GM19438 (cell line): ENCODE data around the gene EPB41L5.
"Not testable (repeated sequence)": the region's sequence is repeated elsewhere in the genome, so short reads cannot be mapped to it uniquely, and the experiment has no call there.

Source experiments
- ATAC-seq: cut with Tn5 transposase; IDR thresholded peaks from one replicate; pipeline ENCODE4 v1.9.1; 2021; ENCODE audit warnings: low read depth; ENCODE audit not compliant: unreplicated experiment

EPB41L5 gene

GRCh38 chr2:120029672-120030640 is 17.1 kb downstream of the EPB41L5 start:
- ATAC-seq: no peak

- no peak for ATAC-seq
Measured at GRCh38 chr2:120032297-120032696, 19.4 kb downstream of the EPB41L5 start.

GRCh38 chr2:120034027-120034426 is 21.1 kb downstream of the EPB41L5 start:
- no peak for ATAC-seq

GRCh38 chr2:120034621-120035020 is 21.7 kb downstream of the EPB41L5 start:
- no peak for ATAC-seq

- no peak for ATAC-seq
Measured at GRCh38 chr2:120036145-120036544, 23.3 kb downstream of the EPB41L5 start.

GRCh38 chr2:120037995-120038541 is 25.2 kb downstream of the EPB41L5 start:
- ATAC-seq: no peak

GRCh38 chr2:120042359-120042758 is 29.5 kb downstream of the EPB41L5 start:
- no peak for ATAC-seq

GRCh38 chr2:120044336-120044735 is 31.5 kb downstream of the EPB41L5 start:
- no peak for ATAC-seq

- not testable (repeated sequence) for ATAC-seq
Measured at GRCh38 chr2:120045775-120046174, 32.9 kb downstream of the EPB41L5 start.

- ATAC-seq: not testable (repeated sequence)
Measured at GRCh38 chr2:120046252-120046651, 33.4 kb downstream of the EPB41L5 start.

GRCh38 chr2:120052597-120052996 is 39.7 kb downstream of the EPB41L5 start:
- ATAC-seq: no peak

- no peak for ATAC-seq
Measured at GRCh38 chr2:120053891-120054290, 41.0 kb downstream of the EPB41L5 start.

- ATAC-seq: no peak
Measured at GRCh38 chr2:120059483-120059882, 46.6 kb downstream of the EPB41L5 start.

GRCh38 chr2:120060088-120060623 is 47.3 kb downstream of the EPB41L5 start:
- ATAC-seq: no peak

GRCh38 chr2:120064664-120065063 is 51.8 kb downstream of the EPB41L5 start:
- ATAC-seq: no peak

- ATAC-seq: no peak
Measured at GRCh38 chr2:120066800-120067547, 54.1 kb downstream of the EPB41L5 start.

- not testable (repeated sequence) for ATAC-seq
Measured at GRCh38 chr2:120068040-120068658, 55.3 kb downstream of the EPB41L5 start.

- no peak for ATAC-seq
Measured at GRCh38 chr2:120075545-120075944, 62.7 kb downstream of the EPB41L5 start.

GRCh38 chr2:120077896-120078295 is 65.0 kb downstream of the EPB41L5 start:
- ATAC-seq: no peak

- no peak for ATAC-seq
Measured at GRCh38 chr2:120079647-120080046, 66.8 kb downstream of the EPB41L5 start.
